M059J (cell line): ENCODE results near the gene GAS6. TPM values are rescaled to one million over a fixed set of nuclear protein-coding genes. Genes with fewer than 3 reads are reported as not detected.

Experiments
- DNase-seq: peaks from one replicate; pipeline ENCODE4 v3.0.0-alpha.2; 2012; ENCODE audit warnings: low read depth
- total RNA-seq: library from RNA; depleted of rRNA; stranded (reverse); fragments of >200 nt; shearing (Covaris generic); gene quantifications from 2 replicates; pipeline ENCODE4 v1.2.3, GENCODE V29; 2014

GAS6 gene
- total RNA-seq, 1 experiment from 2014 or later = 99.1 TPM

DNA sequence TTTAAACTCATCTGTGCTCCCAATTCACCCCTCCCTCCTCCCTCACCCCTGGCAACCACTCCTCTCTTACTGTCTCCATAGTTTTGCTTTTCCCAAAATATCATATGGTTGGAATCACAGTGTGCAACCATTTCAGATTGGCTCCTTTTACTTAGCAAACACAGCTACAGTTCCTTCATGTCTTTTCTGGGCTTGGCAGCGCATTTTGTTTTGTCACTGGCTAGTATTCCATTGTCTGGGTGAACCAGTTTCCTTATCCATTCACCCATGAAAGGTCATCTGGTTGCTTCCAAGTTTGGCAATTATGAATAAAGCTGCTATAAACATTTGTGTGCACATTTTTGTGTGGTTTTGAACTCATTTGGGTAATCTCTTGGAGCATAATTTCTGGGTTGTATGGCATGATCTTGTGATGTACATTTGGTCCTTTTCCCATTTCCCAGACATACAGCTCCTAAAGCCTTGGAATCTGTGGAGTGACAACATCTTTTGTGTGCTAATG is 23.9 kb upstream of the GAS6 start:
- DNase-seq = peak; percentile 24

DNA sequence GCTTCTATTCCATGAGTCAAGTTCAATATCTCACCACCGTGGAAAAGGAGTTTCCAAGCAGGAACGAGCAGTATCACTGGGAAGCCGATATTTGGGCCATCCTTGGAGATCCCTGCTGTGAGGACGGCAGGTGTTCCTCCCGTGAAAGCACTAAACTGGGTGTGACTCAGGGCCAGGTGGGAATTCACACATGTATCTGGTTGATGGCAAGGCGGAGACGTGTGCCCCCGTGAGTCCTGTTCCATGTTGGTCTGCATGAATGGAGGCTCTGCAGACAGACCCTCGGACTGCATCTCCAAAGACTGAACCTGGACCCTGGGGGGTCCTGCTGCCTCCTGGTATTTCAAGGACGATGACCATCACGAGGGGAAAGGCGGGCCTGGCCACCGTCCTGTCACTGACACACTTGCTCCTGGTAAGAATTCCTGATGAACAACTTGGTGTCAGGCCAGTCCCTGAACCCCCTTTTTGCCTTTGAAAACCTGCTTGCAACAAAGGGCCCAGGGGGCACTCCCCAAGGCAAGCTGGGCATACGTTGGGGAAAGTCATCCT is 22.8 kb upstream of the GAS6 start:
- DNase-seq = no peak

DNA sequence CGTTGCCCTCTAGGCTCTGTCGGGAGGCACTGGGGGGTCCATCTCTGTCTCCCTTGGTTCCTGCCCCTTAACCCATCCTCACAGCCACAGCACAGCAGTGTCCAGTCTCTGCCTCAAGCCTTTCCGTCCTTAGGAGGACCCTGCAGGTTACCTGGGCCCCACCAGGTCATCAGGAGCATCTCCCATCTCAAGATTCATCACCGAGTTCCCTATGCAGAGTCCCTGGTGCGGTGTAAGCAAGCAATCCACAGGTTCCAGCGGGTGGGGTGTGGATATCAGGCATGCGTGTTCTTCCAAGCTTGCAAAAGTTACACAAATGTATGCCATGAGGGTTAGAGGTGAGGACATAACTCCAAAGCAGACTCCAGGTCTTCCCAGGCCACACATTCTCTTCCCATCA is 20.9 kb upstream of the GAS6 start:
- DNase-seq = no peak

DNA sequence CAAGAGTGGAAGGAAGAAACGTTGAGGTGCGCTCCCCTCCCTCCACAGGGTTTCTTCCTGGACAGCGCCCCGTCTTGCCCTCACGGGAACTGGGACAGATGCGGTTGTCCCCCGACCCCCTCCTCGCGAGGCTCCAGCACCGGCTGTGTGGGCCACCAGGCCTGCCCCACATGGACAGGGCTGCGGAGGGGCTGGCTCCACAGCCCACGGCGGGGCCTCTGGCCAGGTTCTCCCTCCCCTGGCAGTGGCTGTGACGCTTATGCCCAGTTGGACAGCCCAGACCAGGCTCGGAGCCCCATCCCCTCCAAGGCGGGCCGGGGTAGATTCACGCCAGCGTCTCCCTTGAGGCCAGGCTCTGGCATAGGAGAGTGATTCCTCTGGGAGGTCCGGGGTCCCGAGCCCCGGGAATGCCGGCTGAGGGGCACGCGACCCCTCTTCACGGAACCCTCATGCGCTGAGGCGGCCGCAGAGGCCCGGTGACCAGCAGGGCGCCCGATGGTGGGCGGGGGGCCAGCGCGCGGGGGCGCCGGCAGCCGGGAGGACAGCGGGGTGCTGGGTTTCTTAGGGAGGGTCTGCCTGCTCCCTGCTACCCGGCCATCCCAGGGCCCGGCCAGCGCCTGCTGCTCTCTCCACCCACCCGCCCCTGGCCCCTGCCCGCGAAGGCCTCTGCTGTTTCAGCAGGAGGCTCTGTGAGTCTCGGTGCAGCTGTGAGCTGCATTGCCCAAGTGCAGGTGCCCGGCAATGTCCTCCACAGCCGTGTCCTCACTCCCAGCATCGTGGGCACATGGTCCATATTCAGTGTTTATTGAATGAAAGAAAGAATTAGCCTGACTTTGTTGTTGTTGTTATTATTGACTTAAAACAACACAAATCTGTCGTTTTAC is 20.3 kb upstream of the GAS6 start:
- no peak for DNase-seq

DNA sequence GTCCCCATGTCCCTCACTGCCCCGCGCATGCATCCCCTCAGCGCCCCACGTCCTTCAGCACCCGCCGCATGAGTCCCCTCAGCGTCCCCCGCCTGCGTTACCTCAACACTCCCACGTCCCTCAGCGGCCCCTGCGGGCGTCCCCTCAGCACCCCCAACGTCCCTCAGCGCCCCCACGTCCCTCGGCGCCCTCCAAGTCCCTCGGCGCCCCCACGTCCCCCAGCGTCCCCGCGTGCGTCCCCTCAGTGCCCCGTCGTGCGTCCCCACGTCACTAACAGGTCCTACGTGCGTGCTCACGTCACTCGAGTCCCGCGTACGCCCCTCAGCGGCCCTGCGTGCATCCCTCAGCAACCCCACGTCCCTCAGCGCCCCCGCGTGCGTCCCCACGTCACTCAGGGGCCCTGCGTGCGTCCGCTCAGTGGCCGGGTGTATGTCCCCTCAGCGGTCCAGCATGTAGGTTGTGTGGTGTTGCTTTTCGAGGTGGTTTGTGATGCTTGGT is 19.5 kb upstream of the GAS6 start:
- no peak for DNase-seq

DNA sequence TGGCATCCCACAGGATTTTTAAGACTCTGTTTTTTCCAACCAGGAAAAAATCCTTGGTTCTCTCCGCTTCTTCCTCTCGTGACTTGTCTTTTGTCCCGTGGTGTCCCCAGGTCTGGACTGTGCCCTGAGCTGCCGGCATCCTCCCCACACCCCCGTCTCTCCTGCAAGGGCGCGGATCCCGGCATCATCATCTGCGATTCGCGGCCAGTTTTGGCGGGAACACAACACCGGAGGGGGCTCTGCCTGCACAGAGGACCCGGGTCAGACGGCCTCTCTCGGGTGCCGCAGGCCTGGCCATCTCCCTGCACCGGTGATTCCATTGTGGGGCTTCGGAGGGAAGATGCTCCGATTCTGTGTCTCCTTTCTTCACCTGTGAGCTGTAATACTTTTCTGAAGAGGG is 18.8 kb upstream of the GAS6 start:
- no peak for DNase-seq

DNA sequence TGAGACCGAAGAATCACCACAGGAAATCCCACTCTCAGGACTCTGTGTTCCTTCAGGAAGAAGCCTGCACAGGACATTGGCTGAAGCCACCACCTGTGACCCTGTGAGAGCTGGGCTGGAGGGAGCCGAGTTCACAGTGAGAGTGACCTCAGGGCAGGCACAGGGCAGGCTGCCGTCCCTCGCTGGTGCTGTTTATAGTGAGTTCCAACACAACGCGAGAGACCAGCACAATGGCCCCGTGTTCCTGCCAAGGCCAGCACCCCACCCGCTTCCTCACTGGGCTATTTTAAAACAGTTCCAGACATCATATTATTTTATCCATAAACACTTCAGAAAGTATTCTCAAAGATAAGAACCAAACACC is 18.4 kb upstream of the GAS6 start:
- no peak for DNase-seq

DNA sequence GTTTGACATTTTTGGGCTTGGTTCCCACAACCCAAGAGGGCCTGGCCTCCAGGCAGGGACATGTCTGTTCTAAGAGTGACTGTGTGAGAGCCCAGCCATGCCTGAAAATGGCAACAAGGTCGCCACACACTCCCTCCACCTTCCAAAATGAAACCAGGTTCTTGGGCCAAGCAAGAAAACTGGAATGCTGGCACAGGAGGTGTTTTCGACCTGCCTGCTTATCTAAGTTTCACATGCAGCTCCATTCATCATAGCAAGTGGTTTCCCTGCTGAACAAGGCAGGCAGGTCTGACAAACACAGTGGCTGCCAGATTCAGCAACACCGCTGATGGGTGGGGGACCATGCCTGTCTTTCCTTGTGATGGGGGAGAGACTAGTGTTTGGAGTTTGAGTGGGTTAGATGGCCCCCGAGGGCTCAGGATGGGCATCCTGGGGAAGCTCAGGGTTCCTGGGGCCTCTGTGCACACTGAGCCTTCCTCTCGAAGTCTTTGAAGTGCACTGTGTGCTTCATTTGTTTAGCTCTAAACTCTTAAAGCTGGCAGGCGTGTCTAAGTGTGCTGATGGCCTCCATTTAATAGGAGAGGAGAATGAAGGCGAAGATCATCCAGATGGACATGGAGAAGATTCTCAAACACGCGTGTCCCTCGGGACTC is 17.9 kb upstream of the GAS6 start:
- peak; percentile 38 for DNase-seq

DNA sequence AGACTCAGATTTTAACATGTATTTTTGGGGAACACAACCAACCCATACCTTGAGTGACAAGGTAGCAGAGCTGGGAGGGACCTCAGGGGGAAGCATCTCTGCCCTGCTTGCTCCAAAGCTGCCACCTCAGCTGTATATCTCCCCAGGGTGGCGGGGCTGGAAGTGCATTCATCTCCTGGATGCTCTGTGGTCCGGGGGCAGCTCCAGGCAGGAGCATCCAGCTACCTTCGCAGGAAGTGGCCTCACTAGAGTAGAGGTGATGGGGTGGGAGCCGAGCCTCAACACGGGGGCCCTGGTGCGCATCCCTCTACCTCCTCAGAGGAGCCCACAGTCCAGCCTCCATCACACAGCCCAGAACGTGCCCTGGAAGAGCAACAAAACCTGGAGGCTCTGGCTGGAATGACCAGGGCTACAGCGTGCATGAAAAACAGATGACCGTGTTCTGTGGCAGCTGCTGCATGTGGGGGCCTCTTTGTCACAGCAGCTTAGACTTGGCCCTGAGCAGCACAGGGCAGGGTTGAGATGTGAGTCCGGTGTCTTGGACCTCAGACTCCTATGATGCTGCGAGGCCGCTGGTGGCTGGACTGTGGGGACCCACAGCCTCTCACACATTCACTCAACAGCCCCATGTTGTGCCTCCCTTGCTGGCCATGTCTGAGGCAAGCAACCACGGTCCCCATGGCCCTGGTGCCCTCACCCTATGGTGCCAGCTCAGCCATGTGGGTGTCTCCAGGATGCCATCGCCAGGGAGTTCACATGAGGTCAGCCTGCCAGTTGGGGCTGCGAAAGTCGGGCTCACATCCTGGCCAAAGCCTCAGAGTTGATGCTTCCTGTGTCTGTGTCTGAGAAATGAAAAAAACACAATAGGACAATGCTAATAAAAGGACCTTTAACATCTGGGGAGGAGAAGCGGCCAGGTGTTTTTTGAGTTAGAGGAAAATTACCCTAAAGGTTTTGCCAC is 17.1 kb upstream of the GAS6 start:
- DNase-seq = peak; percentile 61

DNA sequence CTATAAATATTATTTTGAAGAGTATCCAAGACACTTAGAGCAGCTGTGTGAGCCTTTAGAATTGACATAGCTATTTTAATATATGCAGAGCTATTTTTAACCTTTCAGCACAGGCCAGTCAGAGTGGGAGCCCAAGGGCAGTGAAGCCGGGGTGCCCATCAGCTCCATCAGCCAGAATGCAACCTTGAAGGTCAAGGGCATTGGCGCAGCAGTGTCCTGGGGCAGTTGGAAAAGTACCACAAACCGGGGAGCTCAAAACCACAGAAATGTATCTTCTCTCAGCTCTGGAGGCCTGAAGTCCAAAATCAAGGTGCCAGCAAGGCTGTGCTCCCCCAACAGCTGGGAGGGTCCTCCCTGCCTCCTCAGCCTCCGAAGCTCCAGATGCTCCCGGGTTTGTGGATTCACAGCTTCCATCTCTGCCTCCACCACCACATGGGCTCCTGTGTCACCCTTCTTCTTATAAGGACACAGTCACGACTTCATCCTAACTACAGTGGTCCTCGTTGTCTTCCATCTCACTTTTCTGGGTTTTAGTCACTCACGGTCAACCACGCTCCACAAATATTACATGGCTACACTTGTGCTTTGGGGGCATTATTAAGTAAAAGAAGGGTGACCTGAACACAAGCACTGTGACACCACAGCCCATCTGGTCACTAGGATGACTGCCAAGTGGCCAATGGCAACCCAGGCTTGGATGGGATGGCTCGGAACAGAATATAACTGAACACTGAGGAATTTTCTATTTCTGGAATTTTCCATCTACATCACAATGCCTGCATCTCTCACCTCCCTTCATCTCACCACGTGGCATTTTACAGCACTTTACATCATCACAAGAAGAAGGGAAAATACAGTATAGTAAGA is 15.9 kb upstream of the GAS6 start:
- peak; percentile 73 for DNase-seq

DNA sequence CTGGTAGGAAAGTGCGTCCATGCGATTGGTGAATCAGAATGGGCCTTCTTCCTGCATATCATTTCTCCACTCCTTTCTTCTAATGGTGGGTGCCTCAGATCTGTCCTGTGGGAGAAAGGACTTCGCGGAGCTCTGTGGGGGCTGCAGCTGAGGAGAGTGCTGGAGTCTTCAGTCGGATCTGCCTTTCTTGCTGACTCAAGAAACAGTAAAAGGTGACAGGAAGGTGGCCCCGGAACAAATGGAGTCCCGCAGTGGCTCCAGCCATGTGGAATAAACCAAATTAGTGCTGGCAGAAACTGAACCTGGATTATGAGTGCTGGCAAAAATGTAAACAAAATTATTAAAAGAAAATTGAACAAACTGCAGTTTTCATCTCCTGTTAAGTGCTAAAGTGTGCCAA is 15.1 kb upstream of the GAS6 start:
- no peak for DNase-seq

DNA sequence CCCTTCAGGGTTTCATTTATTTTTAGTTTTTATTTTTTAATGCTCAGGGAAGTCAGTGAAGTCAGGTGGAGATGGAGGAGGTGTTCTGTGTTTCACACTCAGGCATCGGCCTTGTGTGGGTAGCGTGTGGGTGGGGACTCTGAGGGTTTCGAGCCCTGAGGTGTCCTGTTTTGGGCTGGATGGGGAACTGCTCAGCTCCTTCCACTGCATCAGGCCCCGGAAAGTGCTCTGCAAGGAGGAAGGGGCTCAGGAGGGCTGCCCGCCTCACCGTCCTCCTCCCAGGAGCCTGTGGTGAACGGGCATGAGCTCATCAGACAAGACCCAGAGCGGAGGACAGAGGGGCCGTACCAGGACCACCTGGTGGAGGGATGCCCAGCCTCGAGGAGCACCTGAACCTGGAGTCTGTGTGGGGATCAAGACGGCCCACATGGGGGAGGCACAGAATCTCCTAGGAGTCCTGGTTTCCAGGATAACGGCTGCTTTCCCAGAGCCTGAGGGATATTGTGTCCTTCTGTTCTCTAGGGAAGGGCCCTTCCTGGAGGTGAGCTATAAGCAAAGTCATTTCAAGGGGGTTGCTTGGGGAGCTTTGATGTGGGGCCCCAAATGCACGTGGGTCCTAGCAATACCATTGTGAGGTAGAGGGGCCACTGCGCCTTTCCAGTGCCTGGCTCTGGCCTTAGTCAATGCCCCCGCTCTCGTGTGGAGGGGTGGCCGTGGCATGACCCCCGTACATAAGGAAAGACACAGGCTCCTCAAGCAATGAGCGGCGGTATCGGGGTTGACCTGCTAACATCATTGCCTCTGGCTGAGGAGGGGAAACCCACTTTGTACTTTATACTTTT is 13.5 kb upstream of the GAS6 start:
- no peak for DNase-seq

DNA sequence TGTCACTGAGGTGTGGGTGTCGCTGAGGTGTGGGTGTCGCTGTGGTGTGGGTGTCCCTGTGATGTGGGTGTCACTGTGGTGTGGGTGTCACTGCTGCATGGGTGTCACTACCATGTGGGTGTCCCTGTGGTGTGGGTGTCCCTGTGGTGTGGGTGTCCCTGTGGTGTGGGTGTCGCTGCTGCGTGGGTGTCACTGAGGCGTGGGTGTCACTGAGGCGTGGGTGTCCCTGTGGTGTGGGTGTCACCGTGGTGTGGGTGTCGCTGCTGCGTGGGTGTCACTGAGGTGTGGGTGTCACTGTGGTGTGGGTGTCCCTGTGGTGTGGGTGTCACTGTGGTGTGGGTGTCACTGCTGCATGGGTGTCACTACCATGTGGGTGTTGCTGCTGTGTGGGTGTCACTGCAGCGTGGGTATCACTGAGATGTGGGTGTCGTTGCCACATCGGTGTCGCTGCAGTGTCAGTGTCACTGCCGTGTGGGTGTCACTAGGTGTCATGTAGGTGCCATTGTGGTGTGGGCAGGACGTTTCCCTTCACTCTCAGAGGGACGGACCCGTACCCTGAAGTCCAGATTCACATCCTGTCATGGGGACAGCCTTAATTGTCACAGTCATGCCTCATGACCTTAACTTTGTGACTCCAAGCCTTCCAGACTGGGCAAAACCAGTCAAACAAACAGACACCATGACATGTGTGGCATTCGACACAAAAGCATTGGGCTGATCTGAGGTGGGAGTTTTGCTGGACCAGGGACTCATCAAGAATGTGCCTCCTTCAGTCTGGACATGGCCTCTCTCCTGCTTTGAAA is 12.7 kb upstream of the GAS6 start:
- no peak for DNase-seq

DNA sequence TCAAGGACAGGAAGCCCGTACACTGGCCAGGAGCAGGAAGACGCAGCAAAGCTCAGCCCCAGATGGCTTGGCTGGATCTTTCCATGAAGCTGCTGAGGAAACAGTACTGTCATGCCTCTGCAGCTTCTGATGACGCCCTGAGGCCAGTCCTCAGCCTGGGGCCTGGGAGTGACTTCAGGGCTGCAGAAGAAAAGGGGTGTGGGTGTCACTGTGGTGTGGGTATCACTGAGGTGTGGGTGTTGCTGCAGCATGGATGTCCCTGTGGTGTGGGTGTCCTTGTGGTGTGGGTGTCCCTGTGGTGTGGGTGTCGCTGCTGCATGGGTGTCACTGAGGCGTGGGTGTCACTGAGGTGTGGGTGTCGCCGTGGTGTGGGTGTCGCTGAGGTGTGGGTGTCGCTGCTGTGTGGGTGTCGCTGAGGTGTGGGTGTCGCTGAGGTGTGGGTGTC is 12.0 kb upstream of the GAS6 start:
- no peak for DNase-seq

DNA sequence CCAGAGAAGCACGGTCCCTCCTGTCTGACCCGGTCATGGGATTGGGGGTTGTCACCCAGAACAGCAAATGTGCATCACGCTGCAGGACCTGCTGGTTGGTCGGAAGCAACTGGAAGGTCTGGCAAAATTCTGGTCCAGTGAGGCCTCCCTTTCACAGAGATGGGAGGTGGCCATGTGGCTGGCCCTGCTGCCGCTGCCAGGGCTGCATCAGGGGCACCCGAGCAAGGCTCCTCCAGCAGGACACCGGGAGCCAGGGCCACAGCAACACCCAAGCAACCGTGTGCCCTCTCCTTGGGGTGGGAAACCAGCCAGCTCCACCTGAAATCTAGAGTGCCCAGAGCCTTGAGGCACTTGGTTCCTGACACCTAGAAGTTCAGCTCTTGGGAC is 11.5 kb upstream of the GAS6 start:
- no peak for DNase-seq

DNA sequence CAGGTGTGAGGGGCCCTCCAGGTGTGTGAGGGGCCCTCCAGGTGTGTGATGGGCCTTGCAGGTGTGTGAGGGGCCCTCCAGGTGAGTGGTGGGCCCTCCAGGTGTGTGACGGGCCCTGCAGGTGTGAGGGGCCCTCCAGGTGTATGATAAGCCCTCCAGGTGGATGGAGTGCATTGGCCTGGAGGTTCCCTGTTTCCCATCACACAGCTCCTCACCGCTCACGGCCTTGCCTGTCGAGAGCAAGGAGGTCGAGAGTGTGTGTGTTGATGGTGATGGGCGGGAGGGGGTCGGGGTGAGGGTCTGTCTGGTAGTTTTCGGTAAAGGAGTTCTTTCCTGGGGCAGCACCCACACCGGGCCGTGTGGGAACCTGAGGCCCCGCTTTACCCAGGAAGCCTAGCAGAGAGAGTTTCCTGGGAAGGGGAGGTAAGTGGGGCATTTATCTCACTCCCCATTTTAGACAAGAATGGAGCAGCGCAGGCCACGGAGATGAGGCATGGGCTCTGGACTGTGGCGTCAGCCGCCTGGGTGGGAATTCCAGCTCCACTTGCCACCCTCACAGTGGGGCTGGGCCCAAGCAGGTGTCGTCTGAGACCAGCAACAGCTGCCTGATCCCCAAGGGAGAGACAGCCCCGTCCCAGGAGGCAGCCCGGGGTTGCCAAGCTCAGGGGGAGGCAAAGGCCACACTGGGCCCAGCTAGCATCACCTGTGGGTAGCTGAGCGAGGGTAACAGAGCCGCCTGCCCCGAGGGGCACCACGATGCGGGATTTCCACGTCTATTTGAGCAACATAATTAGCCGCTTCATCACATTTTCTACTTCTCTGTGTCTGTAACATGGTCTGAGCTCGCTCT is 10.9 kb upstream of the GAS6 start:
- DNase-seq = no peak

DNA sequence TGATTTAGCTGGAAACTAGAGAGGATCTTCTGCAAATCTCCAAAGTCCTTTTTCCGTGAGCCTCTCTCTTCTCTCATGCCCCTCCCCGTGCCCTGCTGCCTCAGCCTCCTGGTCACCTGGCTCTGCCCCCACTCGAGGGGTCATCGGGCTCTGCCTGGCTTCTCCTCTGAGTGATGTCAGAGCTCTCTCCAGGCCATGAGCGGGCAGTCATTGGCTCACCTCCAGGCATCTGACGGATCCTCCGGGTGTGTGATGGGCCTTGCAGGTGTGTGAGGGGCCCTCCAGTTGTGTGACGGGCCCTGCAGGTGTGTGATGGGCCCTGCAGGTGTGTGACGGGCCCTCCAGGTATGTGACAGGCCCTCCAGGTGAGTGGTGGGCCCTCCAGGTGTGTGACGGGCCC is 10.3 kb upstream of the GAS6 start:
- DNase-seq = no peak

DNA sequence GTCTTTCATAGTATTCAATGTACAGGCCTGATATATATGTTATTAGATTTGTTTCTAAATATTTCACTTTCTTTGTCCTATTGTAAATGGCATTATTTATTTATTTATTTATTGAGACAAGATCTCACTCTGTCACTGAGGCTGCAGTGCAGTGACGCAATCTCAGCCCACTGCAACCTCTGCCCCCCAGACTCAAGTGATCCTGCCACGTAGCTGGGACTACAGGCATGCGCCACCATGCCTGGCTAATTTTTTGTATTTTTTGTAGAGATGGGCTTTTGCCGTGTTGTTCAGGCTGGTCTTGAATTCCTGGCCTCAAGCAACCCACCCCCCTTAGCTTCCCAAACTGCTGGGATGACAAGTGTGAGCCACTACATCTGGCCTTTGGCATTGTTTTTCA is 5.4 kb upstream of the GAS6 start:
- DNase-seq = no peak
